H9 (cell line): ENCODE data around the gene PAX3. TPM values are rescaled to one million over a fixed set of nuclear protein-coding genes. Genes with fewer than 3 reads are reported as not detected.

ENCODE experiments used
- DNase-seq: peaks from one replicate; pipeline ENCODE4 v3.0.0-alpha.2; 2017
- H2AFZ ChIP-seq: one replicate; pipeline ENCODE4 v1.6.1; 2013; ENCODE audit warnings: mild to moderate bottlenecking, low read length, control low read depth, moderate library complexity
- H2AK5ac ChIP-seq: 2 replicates; pipeline ENCODE4 v1.6.1; 2013; ENCODE audit warnings: low read length, control low read depth, mixed read lengths; ENCODE audit not compliant: insufficient read length
- H2BK120ac ChIP-seq: one replicate; pipeline ENCODE4 v1.6.1; 2013; ENCODE audit warnings: low read depth, mild to moderate bottlenecking, low read length, control low read depth, inconsistent platforms; ENCODE audit not compliant: poor library complexity, severe bottlenecking
- H2BK12ac ChIP-seq: 2 replicates; pipeline ENCODE4 v1.6.1; 2013; ENCODE audit warnings: low read length, control low read depth, mixed read lengths, low read depth; ENCODE audit not compliant: insufficient read length
- H2BK15ac ChIP-seq: 2 replicates; pipeline ENCODE4 v1.6.1; 2013; ENCODE audit warnings: low read depth, low read length, control low read depth
- H2BK20ac ChIP-seq: one replicate; pipeline ENCODE4 v1.6.1; 2013; ENCODE audit warnings: low read depth, mild to moderate bottlenecking, low read length, control low read depth, inconsistent platforms; ENCODE audit not compliant: poor library complexity, severe bottlenecking
- H2BK5ac ChIP-seq: 2 replicates; pipeline ENCODE4 v1.6.1; 2013; ENCODE audit warnings: low read length, control low read depth, mixed read lengths; ENCODE audit not compliant: insufficient read length
- H3K14ac ChIP-seq: 2 replicates; pipeline ENCODE4 v1.6.1; 2013; ENCODE audit warnings: low read length, control low read depth; ENCODE audit not compliant: insufficient read depth
- H3K18ac ChIP-seq: 2 replicates; pipeline ENCODE4 v1.6.1; 2013; ENCODE audit warnings: low read depth, mild to moderate bottlenecking, mixed read lengths, low read length, control low read depth; ENCODE audit not compliant: insufficient read length
- H3K23ac ChIP-seq: 2 replicates; pipeline ENCODE4 v1.6.1; 2013; ENCODE audit warnings: low read length, control low read depth, mixed read lengths, low read depth; ENCODE audit not compliant: insufficient read length
- H3K23me2 ChIP-seq: 2 replicates; pipeline ENCODE4 v1.6.1; 2013; ENCODE audit warnings: low read depth, mild to moderate bottlenecking, mixed read lengths, low read length, control low read depth; ENCODE audit not compliant: insufficient read length, poor library complexity, severe bottlenecking
- H3K27ac ChIP-seq: 2 replicates; pipeline ENCODE4 v1.5.1; 2013; ENCODE audit warnings: low read length, control low read depth, mixed read lengths, low read depth; ENCODE audit not compliant: insufficient read length
- H3K27me3 ChIP-seq: 2 replicates; pipeline ENCODE4 v1.6.1; 2013; ENCODE audit warnings: low read length, control low read depth, inconsistent platforms; ENCODE audit not compliant: insufficient read depth
- H3K4ac ChIP-seq: 2 replicates; pipeline ENCODE4 v1.6.1; 2013; ENCODE audit warnings: low read depth, mild to moderate bottlenecking, control low read depth, inconsistent platforms, low read length, moderate library complexity
- H3K4me1 ChIP-seq: 2 replicates; pipeline ENCODE4 v1.6.1; 2013; ENCODE audit warnings: low read length, control low read depth, inconsistent platforms; ENCODE audit not compliant: insufficient read depth
- H3K4me2 ChIP-seq: 2 replicates; pipeline ENCODE4 v1.6.1; 2013; ENCODE audit warnings: low read length, control low read depth, mixed read lengths; ENCODE audit not compliant: insufficient read length, insufficient read depth
- H3K56ac ChIP-seq: 2 replicates; pipeline ENCODE4 v1.6.1; 2013; ENCODE audit warnings: low read depth, mild to moderate bottlenecking, mixed read lengths, low read length, control low read depth; ENCODE audit not compliant: insufficient read length
- H3K79me1 ChIP-seq: 2 replicates; pipeline ENCODE4 v1.6.1; 2013; ENCODE audit warnings: low read depth, mild to moderate bottlenecking, moderate library complexity, low read length, control low read depth, inconsistent platforms; ENCODE audit not compliant: insufficient read depth, poor library complexity, severe bottlenecking
- H3K79me2 ChIP-seq: 2 replicates; pipeline ENCODE4 v1.6.1; 2013; ENCODE audit warnings: low read length, control low read depth, inconsistent platforms; ENCODE audit not compliant: insufficient read depth
- H3K9ac ChIP-seq: 2 replicates; pipeline ENCODE4 v1.6.1; 2013; ENCODE audit warnings: low read length, control low read depth, mixed read lengths; ENCODE audit not compliant: insufficient read length; ENCODE audit errors: extremely low read depth
- H3K9me3 ChIP-seq: one replicate; pipeline ENCODE4 v1.6.1; 2013; ENCODE audit warnings: low read depth, low read length, inconsistent platforms; ENCODE audit not compliant: control insufficient read depth
- H3T11ph ChIP-seq: one replicate; pipeline ENCODE4 v1.6.1; 2013; ENCODE audit warnings: mild to moderate bottlenecking, low read length, control low read depth, inconsistent platforms
- H4K20me1 ChIP-seq: one replicate; pipeline ENCODE4 v1.6.1; 2013; ENCODE audit not compliant: control insufficient read depth, insufficient read length, insufficient read depth
- H4K5ac ChIP-seq: 2 replicates; pipeline ENCODE4 v1.6.1; 2013; ENCODE audit warnings: low read depth, mild to moderate bottlenecking, mixed read lengths, low read length, control low read depth; ENCODE audit not compliant: insufficient read length
- H4K8ac ChIP-seq: replicated peaks from 2 replicates; pipeline ENCODE4 v1.6.1; 2013; ENCODE audit warnings: low read length, control low read depth, mixed read lengths, low read depth; ENCODE audit not compliant: insufficient read length
- H4K91ac ChIP-seq: 2 replicates; pipeline ENCODE4 v1.6.1; 2013; ENCODE audit warnings: low read depth, mild to moderate bottlenecking, moderate library complexity, mixed read lengths, low read length, control low read depth; ENCODE audit not compliant: insufficient read length
- H3K27ac Mint-ChIP-seq, 3 experiments: 2 replicates in 2 of 3; 3 replicates in 1 of 3; pipeline ENCODE4 v1.8.0; 2020 to 2021; ENCODE audit warnings: mixed read lengths in 3 of 3, mild to moderate bottlenecking in 1 of 3, moderate library complexity in 1 of 3
- H3K27me3 Mint-ChIP-seq: 2 replicates; pipeline ENCODE4 v1.8.0; 2021; ENCODE audit warnings: low read depth, mild to moderate bottlenecking, moderate library complexity, mixed read lengths
- H3K36me3 Mint-ChIP-seq, 3 experiments: 2 replicates in 2 of 3; 3 replicates in 1 of 3; pipeline ENCODE4 v1.8.0; 2020 to 2021; ENCODE audit warnings: low read depth in 3 of 3, mixed read lengths in 3 of 3; ENCODE audit not compliant: insufficient read depth in 1 of 3
- H3K4me1 Mint-ChIP-seq, 2 experiments: 2 replicates each; pipeline ENCODE4 v1.8.0; 2020; ENCODE audit warnings: mixed read lengths in 2 of 2
- H3K4me3 Mint-ChIP-seq, 2 experiments: 2 replicates in 1 of 2; 3 replicates in 1 of 2; pipeline ENCODE4 v1.8.0; 2020 to 2021; ENCODE audit warnings: mild to moderate bottlenecking in 2 of 2, mixed read lengths in 2 of 2, moderate library complexity in 1 of 2
- H3K9me3 Mint-ChIP-seq, 2 experiments: 2 replicates in 1 of 2; 3 replicates in 1 of 2; pipeline ENCODE4 v1.8.0; 2020; ENCODE audit warnings: mild to moderate bottlenecking in 2 of 2, mixed read lengths in 2 of 2, moderate library complexity in 1 of 2
- CTCF ChIP-seq: fragments of 200-600 bp; sonication (generic); conservative IDR thresholded peaks from 3 replicates; pipeline ENCODE4 v1.8.0; 2021; ENCODE audit warnings: antibody characterized with exemption, mild to moderate bottlenecking
- WGBS: extraction: QIAGEN DNeasy Blood & Tissue Kit; methylation state at CpG from one replicate; pipeline ENCODE4 v1.1.7; 2013; ENCODE audit warnings: missing lambda C conversion rate, low lambda C conversion rate, mixed read lengths; ENCODE audit not compliant: insufficient read length; ENCODE audit errors: extremely low coverage; 5-methylcytosine and 5-hydroxymethylcytosine counted together
- total RNA-seq: library from RNA; stranded (reverse); gene quantifications from 2 replicates; pipeline ENCODE4 v1.2.1, GENCODE V29; 2021

The PAX3 gene
- total RNA-seq, 1 experiment from 2014 or later = not detected

GRCh38 chr2:222261504-222261903 is 37.3 kb downstream of the PAX3 start:
- no peak for TF ChIP-seq CTCF
- H3K27ac ChIP-seq = no peak overlapping the region
- H3K23me2 ChIP-seq = no peaks in the 10 kb centered on the region
- H4K8ac ChIP-seq = no peak overlapping the region
- H3K18ac ChIP-seq = no peak overlapping the region
- no CpG with 5 or more reads among the region's 2 CpGs for WGBS
- no peaks in the 10 kb centered on the region for H3K27me3 ChIP-seq
- DNase-seq = no peak
- H2BK20ac ChIP-seq = no peak overlapping the region
- H4K20me1 ChIP-seq = no peaks in the 10 kb centered on the region
- Mint-ChIP-seq H3K36me3 (peaks cover 0 to 5% (median 4%) of the 10 kb centered on the region in 3 experiments; a peak in 3 of 7 replicates), H3K4me3 (no peak overlapping the region), H3K9me3 (peaks cover 3 to 6% of the 10 kb centered on the region in 2 experiments; a peak in 1 of 5 replicates), H3K27ac (no peak overlapping the region), H3K4me1 (peaks cover 14 to 20% of the 10 kb centered on the region in 2 experiments), H3K27me3 (peaks cover 39% of the 10 kb centered on the region)
- H2BK5ac ChIP-seq = no peak overlapping the region
- H3K56ac ChIP-seq = no peak overlapping the region
- no peaks in the 10 kb centered on the region for H3K79me1 ChIP-seq
- H2AFZ ChIP-seq = no peak overlapping the region
- H3K23ac ChIP-seq = no peak overlapping the region
- no peak overlapping the region for H4K5ac ChIP-seq
- H3K9me3 ChIP-seq = no peaks in the 10 kb centered on the region
- no peak overlapping the region for H2BK120ac ChIP-seq
- H3K9ac ChIP-seq = no peak overlapping the region
- no peak overlapping the region for H3K4me2 ChIP-seq
- H3T11ph ChIP-seq = no peak overlapping the region
- H2AK5ac ChIP-seq = no peak overlapping the region
- no peak overlapping the region for H2BK15ac ChIP-seq
- no peaks in the 10 kb centered on the region for H3K4me1 ChIP-seq
- H3K4ac ChIP-seq = no peak overlapping the region
- no peak overlapping the region for H4K91ac ChIP-seq
- no peaks in the 10 kb centered on the region for H3K79me2 ChIP-seq
- no peak overlapping the region for H2BK12ac ChIP-seq
- H3K14ac ChIP-seq = no peak overlapping the region
